HEK293 (cell line): ENCODE results near the gene CHD8.
A peak's percentile ranks its signal among the peaks of the same experiment; 100 is the strongest.

Experiments used
- GLI2 ChIP-seq: fragments of 450-650 bp; formaldehyde crosslinking; IDR thresholded peaks from 2 replicates; pipeline ENCODE4; 2017; ENCODE audit warnings: missing biosample characterization, missing genetic modification characterization, low read depth, borderline replicate concordance
- GLI4 ChIP-seq: fragments of 450-650 bp; formaldehyde crosslinking; IDR thresholded peaks from 2 replicates; pipeline ENCODE4 v1.5.1; 2016; ENCODE audit warnings: missing biosample characterization, missing genetic modification characterization
- GLIS2 ChIP-seq: fragments of 450-650 bp; formaldehyde crosslinking; IDR thresholded peaks from 2 replicates; pipeline ENCODE4 v1.5.1; 2016; ENCODE audit warnings: missing biosample characterization, missing genetic modification characterization
- INSM2 ChIP-seq: fragments of 450-650 bp; formaldehyde crosslinking; IDR thresholded peaks from 2 replicates; pipeline ENCODE4 v1.5.1; 2016; ENCODE audit warnings: missing biosample characterization, missing genetic modification characterization
- KLF10 ChIP-seq: fragments of 450-650 bp; IDR thresholded peaks from 2 replicates; pipeline ENCODE4 v1.5.1; 2018; ENCODE audit warnings: missing biosample characterization, mild to moderate bottlenecking, missing genetic modification characterization
- KLF8 ChIP-seq: fragments of 450-650 bp; formaldehyde crosslinking; IDR thresholded peaks from 2 replicates; pipeline ENCODE4 v1.5.1; 2016; ENCODE audit warnings: missing biosample characterization, missing genetic modification characterization
- REST ChIP-seq: fragments of 450-650 bp; formaldehyde crosslinking; IDR thresholded peaks from 2 replicates; pipeline ENCODE4 v1.5.1; 2016; ENCODE audit warnings: missing biosample characterization, missing genetic modification characterization
- SP3 ChIP-seq: fragments of 450-650 bp; formaldehyde crosslinking; IDR thresholded peaks from 2 replicates; pipeline ENCODE4 v1.5.1; 2016; ENCODE audit warnings: missing biosample characterization, missing genetic modification characterization
- SP7 ChIP-seq: fragments of 450-650 bp; formaldehyde crosslinking; IDR thresholded peaks from 2 replicates; pipeline ENCODE4 v1.5.1; 2016; ENCODE audit warnings: missing biosample characterization, missing genetic modification characterization
- ZBTB26 ChIP-seq: fragments of 450-650 bp; formaldehyde crosslinking; optimal IDR thresholded peaks from 2 replicates; pipeline ENCODE3; 2016; ENCODE audit warnings: missing biosample characterization, mild to moderate bottlenecking, missing genetic modification characterization
- ZBTB48 ChIP-seq: fragments of 450-650 bp; formaldehyde crosslinking; IDR thresholded peaks from 2 replicates; pipeline ENCODE4 v1.5.1; 2016; ENCODE audit warnings: missing biosample characterization, missing genetic modification characterization
- ZNF133 ChIP-seq: fragments of 450-650 bp; formaldehyde crosslinking; IDR thresholded peaks from 2 replicates; pipeline ENCODE4 v1.5.1; 2016; ENCODE audit warnings: missing biosample characterization, missing genetic modification characterization
- ZNF157 ChIP-seq: fragments of 450-650 bp; formaldehyde crosslinking; IDR thresholded peaks from 2 replicates; pipeline ENCODE4 v1.5.1; 2016; ENCODE audit warnings: missing biosample characterization, missing genetic modification characterization
- ZNF23 ChIP-seq: fragments of 450-650 bp; formaldehyde crosslinking; IDR thresholded peaks from 2 replicates; pipeline ENCODE4 v1.5.1; 2016; ENCODE audit warnings: missing biosample characterization, missing genetic modification characterization, borderline replicate concordance
- ZNF248 ChIP-seq: fragments of 450-650 bp; formaldehyde crosslinking; IDR thresholded peaks from 2 replicates; pipeline ENCODE4 v1.5.1; 2017; ENCODE audit warnings: missing biosample characterization, missing genetic modification characterization
- ZNF391 ChIP-seq: fragments of 450-650 bp; formaldehyde crosslinking; IDR thresholded peaks from 2 replicates; pipeline ENCODE4 v1.5.1; 2016; ENCODE audit warnings: low read depth, missing biosample characterization, missing genetic modification characterization, borderline replicate concordance
- ZNF473 ChIP-seq: fragments of 450-650 bp; formaldehyde crosslinking; IDR thresholded peaks from 2 replicates; pipeline ENCODE4 v1.5.1; 2017; ENCODE audit warnings: missing biosample characterization, missing genetic modification characterization
- ZNF488 ChIP-seq: fragments of 450-650 bp; formaldehyde crosslinking; IDR thresholded peaks from 2 replicates; pipeline ENCODE4 v1.5.1; 2016; ENCODE audit warnings: missing biosample characterization, missing genetic modification characterization
- ZNF555 ChIP-seq: fragments of 450-650 bp; formaldehyde crosslinking; conservative IDR thresholded peaks from 2 replicates; pipeline ENCODE4 v1.5.1; 2017; ENCODE audit warnings: missing biosample characterization, mild to moderate bottlenecking, missing genetic modification characterization, inconsistent platforms
- ZNF596 ChIP-seq: fragments of 450-650 bp; IDR thresholded peaks from 2 replicates; pipeline ENCODE4 v1.5.0; 2018; ENCODE audit warnings: missing biosample characterization, mild to moderate bottlenecking, missing genetic modification characterization, moderate library complexity
- ZNF600 ChIP-seq: fragments of 450-650 bp; formaldehyde crosslinking; IDR thresholded peaks from 2 replicates; pipeline ENCODE4 v1.5.1; 2016; ENCODE audit warnings: missing biosample characterization, missing genetic modification characterization
- ZNF658 ChIP-seq: fragments of 450-650 bp; formaldehyde crosslinking; IDR thresholded peaks from 2 replicates; pipeline ENCODE4; 2016; ENCODE audit warnings: missing biosample characterization, missing genetic modification characterization
- ZNF76 ChIP-seq: fragments of 450-650 bp; formaldehyde crosslinking; IDR thresholded peaks from 2 replicates; pipeline ENCODE4; 2016; ENCODE audit warnings: low read depth, missing biosample characterization, missing genetic modification characterization, borderline replicate concordance
- ZXDB ChIP-seq: fragments of 450-650 bp; formaldehyde crosslinking; IDR thresholded peaks from 2 replicates; pipeline ENCODE4 v1.5.1; 2016; ENCODE audit warnings: missing biosample characterization, missing genetic modification characterization
- TF ChIP-seq, protein P1 (sequence below): fragments of 450-650 bp; formaldehyde crosslinking; IDR thresholded peaks from 2 replicates; pipeline ENCODE4 v1.5.1; 2016; ENCODE audit warnings: missing biosample characterization, missing genetic modification characterization
- TF ChIP-seq, protein P2 (sequence below): fragments of 450-650 bp; formaldehyde crosslinking; IDR thresholded peaks from 2 replicates; pipeline ENCODE4 v1.5.1; 2016; ENCODE audit warnings: missing biosample characterization, missing genetic modification characterization
- TF ChIP-seq, protein P3 (sequence below): fragments of 450-650 bp; formaldehyde crosslinking; IDR thresholded peaks from 2 replicates; pipeline ENCODE4 v1.5.1; 2017; ENCODE audit warnings: missing biosample characterization, missing genetic modification characterization

CHD8 gene

GRCh38 chr14:21437063-21437901 lies 18.6 kb downstream of the CHD8 start (continued):
- TF ChIP-seq, protein P1, sequence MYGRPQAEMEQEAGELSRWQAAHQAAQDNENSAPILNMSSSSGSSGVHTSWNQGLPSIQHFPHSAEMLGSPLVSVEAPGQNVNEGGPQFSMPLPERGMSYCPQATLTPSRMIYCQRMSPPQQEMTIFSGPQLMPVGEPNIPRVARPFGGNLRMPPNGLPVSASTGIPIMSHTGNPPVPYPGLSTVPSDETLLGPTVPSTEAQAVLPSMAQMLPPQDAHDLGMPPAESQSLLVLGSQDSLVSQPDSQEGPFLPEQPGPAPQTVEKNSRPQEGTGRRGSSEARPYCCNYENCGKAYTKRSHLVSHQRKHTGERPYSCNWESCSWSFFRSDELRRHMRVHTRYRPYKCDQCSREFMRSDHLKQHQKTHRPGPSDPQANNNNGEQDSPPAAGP (tag by site-specific recombination) = peak; percentile 88
- TF ChIP-seq REST (tag by site-specific recombination) = peak; percentile 65
- peak; percentile 95 for TF ChIP-seq KLF8 (tag by site-specific recombination)
- TF ChIP-seq GLIS2 (tag by site-specific recombination) = peak; percentile 96
- peak; percentile 42; the same call in 1 of the 2 replicates for TF ChIP-seq ZBTB48
- peak; percentile 42; the same call in 1 of the 2 replicates for TF ChIP-seq INSM2 (tag by site-specific recombination)
- TF ChIP-seq ZNF596 = no peak
- TF ChIP-seq ZNF658 (tag by site-specific recombination) = no peak
- TF ChIP-seq KLF10 (tag by site-specific recombination) = 0 out of 2 replicates have a peak, but pooled peaks have one; percentile 37
- TF ChIP-seq ZNF488 (tag by site-specific recombination) = no peak
- TF ChIP-seq ZNF133 (tag by site-specific recombination) = no peak
- TF ChIP-seq ZXDB (tag by site-specific recombination) = peak; percentile 84
- TF ChIP-seq, protein P2, sequence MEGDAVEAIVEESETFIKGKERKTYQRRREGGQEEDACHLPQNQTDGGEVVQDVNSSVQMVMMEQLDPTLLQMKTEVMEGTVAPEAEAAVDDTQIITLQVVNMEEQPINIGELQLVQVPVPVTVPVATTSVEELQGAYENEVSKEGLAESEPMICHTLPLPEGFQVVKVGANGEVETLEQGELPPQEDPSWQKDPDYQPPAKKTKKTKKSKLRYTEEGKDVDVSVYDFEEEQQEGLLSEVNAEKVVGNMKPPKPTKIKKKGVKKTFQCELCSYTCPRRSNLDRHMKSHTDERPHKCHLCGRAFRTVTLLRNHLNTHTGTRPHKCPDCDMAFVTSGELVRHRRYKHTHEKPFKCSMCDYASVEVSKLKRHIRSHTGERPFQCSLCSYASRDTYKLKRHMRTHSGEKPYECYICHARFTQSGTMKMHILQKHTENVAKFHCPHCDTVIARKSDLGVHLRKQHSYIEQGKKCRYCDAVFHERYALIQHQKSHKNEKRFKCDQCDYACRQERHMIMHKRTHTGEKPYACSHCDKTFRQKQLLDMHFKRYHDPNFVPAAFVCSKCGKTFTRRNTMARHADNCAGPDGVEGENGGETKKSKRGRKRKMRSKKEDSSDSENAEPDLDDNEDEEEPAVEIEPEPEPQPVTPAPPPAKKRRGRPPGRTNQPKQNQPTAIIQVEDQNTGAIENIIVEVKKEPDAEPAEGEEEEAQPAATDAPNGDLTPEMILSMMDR (tag by site-specific recombination) = no peak
- TF ChIP-seq ZNF391 (tag by site-specific recombination) = no peak
- TF ChIP-seq ZNF157 (tag by site-specific recombination) = no peak
- TF ChIP-seq ZNF555 = no peak
- TF ChIP-seq, protein P3, sequence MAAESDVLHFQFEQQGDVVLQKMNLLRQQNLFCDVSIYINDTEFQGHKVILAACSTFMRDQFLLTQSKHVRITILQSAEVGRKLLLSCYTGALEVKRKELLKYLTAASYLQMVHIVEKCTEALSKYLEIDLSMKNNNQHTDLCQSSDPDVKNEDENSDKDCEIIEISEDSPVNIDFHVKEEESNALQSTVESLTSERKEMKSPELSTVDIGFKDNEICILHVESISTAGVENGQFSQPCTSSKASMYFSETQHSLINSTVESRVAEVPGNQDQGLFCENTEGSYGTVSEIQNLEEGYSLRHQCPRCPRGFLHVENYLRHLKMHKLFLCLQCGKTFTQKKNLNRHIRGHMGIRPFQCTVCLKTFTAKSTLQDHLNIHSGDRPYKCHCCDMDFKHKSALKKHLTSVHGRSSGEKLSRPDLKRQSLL = no peak
- TF ChIP-seq ZBTB26 (tag by site-specific recombination) = peak; percentile 17
- TF ChIP-seq ZNF23 (tag by site-specific recombination) = no peak
- TF ChIP-seq SP7 (tag by site-specific recombination) = peak; percentile 65; the same call in 1 of the 2 replicates
- TF ChIP-seq ZNF600 (tag by site-specific recombination) = peak; percentile 96
- TF ChIP-seq ZNF76 (tag by site-specific recombination) = peak; percentile 56; the same call in 1 of the 2 replicates
- TF ChIP-seq SP3 = peak; percentile 96
- 0 out of 2 replicates have a peak, but pooled peaks have one; percentile 36 for TF ChIP-seq GLI4 (tag by site-specific recombination)
- TF ChIP-seq ZNF473 = no peak
- TF ChIP-seq ZNF248 (tag by site-specific recombination) = no peak
- TF ChIP-seq GLI2 = no peak
